Activated gamma-delta T cell treated with Interleukin-2 at 50 U/mL for 16 hours (primary cell): ENCODE results near the gene U2AF1L4.
"Not testable (repeated sequence)": the region's sequence is repeated elsewhere in the genome, so short reads cannot be mapped to it uniquely, and the experiment has no call there.

Experiments
- DNase-seq: peaks from one replicate; pipeline ENCODE4 v3.0.0-alpha.2; 2020

U2AF1L4 gene

DNA sequence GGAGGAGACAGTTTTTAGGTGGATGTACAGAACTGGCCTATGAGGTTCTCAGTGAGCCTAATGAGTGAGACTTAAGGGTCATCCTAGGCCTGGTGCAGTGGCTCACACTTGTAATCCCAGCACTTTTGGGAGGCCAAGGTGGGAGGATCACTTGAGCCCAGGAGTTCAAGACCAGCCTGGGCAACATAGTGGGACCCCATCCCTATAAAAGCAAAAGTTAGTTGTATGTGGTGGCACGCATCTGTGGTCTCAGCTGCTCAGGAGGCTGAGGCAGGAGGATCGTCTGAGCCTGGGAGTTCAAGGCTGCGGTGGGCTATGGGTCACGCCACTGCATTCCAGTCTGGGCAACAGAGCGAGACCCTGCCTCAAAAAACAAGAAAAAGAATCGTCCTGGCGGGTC lies 21.1 kb downstream of the U2AF1L4 start:
- not testable (repeated sequence) for DNase-seq

DNA sequence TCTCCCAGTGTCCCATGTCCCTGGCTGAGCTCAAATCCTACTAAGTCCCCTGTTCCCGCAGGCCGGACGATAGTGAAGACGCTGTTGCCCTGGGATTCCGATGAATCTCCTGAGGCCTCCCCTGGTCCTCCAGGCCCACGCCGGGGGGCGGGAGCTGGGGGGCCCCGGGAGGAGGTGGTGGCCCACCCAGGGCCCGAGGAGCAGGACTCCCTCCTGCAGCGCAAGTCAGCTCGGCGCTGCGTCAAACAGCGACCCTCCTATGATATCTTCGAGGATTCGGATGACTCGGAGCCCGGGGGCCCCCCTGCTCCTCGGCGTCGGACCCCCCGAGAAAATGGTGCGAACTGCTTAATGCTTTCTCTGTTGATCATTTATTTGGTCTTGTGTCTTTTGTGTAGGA lies 21.5 kb downstream of the U2AF1L4 start:
- DNase-seq: no peak

GRCh38 chr19:35722897-35723296 lies 22.3 kb downstream of the U2AF1L4 start:
- DNase-seq: no peak

DNA sequence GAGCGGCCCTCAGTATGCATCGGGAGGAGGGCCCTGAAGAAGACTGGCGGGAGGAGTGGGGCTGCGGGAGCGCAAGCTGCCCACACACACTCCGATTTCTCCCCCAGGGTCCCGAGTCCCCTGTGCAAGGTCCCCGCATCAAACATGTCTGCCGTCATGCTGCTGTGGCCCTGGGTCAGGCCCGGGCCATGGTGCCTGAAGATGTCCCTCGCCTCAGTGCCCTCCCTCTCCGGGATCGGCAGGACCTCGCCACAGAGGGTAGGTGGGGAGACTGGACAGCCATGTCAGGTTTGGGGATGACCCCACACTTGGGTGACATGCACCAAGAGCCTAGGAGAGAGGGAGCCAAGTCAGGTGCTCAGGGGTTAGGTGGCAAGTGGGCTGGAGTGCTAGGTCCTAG lies 22.8 kb downstream of the U2AF1L4 start:
- DNase-seq: no peak

DNA sequence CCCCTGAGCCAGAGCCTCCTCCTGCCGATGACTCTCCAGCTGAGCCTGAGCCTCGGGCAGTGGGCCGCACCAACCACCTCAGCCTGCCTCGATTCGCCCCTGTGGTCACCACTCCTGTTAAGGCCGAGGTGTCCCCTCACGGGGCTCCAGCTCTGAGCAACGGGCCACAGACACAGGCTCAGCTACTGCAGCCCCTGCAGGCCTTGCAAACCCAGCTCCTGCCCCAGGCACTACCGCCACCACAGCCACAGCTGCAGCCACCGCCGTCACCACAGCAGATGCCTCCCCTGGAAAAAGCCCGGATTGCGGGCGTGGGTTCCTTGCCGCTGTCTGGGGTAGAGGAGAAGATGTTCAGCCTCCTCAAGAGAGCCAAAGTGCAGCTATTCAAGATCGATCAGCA lies 23.8 kb downstream of the U2AF1L4 start:
- DNase-seq: no peak

GRCh38 chr19:35720648-35721047 lies 24.6 kb downstream of the U2AF1L4 start:
- no peak for DNase-seq

GRCh38 chr19:35720163-35720524 lies 25.1 kb downstream of the U2AF1L4 start:
- no peak for DNase-seq

DNA sequence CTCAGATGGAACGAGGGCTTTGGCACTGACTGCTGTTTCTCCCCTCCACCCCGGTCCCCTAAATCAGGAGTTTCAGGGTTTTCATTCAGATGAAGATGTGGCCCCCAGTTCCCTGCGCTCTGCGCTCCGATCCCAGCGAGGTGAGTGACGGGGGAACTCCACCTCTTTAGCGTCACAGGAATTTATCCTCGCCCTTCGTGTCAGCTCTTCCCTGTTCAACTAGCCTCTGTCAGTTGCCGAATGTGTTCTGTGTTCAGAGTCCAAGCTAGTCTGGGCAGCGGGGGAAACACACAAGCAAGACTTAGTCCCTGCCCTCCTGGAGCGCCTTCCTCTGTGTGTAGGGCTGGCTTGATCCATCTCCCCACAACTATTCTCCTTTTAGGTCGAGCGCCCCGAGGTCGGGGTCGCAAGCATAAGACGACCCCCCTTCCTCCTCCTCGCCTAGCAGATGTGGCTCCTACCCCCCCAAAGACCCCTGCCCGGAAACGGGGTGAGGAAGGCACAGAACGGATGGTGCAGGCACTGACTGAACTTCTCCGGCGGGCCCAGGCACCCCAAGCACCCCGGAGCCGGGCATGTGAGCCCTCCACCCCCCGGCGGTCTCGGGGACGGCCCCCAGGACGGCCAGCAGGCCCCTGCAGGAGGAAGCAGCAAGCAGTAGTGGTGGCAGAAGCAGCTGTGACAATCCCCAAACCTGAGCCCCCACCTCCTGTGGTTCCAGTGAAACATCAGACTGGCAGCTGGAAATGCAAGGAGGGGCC lies 25.6 kb downstream of the U2AF1L4 start:
- no peak for DNase-seq

GRCh38 chr19:35718345-35719041 lies 26.7 kb downstream of the U2AF1L4 start:
- DNase-seq: peak; percentile 44

GRCh38 chr19:35717665-35718344 lies 27.4 kb downstream of the U2AF1L4 start, which contains the start of gene KMT2B:
KMT2B (plus strand) TSS chr19:35718003; CDS start chr19:35718019, 16 bp downstream.
- DNase-seq: no peak

- DNase-seq: peak; percentile 96
Observed at GRCh38 chr19:35716801-35717664, 28.2 kb downstream of the U2AF1L4 start.

GRCh38 chr19:35715981-35716800 lies 29.0 kb downstream of the U2AF1L4 start:
- no peak for DNase-seq

- no peak for DNase-seq
Observed at GRCh38 chr19:35715355-35715809, 29.8 kb downstream of the U2AF1L4 start.

DNA sequence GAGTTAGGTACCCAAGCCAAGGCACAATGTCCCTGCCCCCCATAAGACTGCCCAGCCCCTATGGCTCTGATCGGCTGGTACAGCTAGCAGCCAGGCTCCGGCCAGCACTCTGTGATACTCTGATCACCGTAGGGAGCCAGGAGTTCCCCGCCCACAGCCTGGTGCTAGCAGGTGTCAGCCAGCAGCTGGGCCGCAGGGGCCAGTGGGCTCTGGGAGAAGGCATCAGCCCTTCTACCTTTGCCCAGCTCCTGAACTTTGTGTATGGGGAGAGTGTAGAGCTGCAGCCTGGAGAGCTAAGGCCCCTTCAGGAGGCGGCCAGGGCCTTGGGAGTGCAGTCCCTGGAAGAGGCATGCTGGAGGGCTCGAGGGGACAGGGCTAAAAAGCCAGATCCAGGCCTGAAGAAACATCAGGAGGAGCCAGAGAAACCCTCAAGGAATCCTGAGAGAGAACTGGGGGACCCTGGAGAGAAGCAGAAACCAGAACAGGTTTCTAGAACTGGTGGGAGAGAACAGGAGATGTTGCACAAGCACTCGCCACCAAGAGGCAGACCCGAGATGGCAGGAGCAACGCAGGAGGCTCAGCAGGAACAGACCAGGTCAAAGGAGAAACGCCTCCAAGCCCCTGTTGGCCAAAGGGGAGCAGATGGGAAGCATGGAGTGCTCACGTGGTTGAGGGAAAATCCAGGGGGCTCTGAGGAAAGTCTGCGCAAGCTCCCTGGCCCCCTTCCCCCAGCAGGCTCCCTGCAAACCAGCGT lies 30.4 kb downstream of the U2AF1L4 start:
- DNase-seq: no peak

DNA sequence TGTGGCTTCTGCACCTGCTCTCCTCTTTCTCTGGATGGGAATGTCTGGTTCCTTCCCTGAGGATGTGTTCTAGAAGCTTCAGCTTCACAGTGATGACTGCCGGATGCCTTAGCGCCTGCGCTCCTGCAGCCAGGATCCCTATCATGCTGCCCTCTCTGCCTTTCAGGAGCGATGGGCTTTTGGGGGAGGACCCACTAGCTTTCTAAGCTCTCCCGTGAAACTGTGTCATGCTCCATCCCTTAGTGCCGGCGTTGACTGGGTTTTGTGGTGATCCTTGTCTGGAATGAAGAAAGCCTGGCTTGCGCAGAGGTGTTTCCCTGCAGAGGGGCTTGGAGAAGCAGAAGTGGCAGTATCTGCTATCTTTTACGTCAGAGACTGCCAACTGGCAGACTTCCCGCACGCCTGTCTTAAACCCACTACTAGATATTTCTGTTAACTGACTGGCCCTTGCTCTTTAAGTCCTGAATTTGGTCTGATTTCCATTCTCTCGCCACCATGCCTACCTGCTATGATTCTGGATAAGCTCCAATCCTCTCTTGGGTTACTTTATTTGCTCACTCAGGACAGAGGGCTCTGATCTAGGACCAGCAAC lies 31.2 kb downstream of the U2AF1L4 start:
- no peak for DNase-seq

DNA sequence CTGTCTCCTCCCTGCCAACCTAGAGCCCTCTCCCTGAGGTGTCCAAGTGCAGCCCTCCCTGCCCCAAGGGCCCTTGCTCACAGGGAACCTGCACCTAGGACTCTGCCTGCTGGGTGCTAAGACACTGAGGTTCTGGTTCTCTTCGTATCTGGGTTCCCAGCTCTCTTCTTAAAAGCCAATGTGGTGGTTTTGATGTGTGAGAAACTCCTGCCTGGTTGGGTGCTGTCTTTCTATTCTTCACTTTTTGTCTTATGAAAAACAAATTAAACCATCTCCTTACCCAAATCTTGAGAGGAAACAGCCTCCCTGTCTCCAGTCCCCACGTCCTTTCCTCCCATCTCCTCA lies 31.7 kb downstream of the U2AF1L4 start:
- DNase-seq: no peak

- no peak for DNase-seq
Observed at GRCh38 chr19:35712567-35713505, 32.4 kb downstream of the U2AF1L4 start.

- DNase-seq: no peak
Observed at GRCh38 chr19:35710784-35711723, 34.2 kb downstream of the U2AF1L4 start.
